Ovary (tissue), 9 donors: Measurements from ENCODE around the gene THRB. TPM values are rescaled to one million over a fixed set of nuclear protein-coding genes. Genes with fewer than 3 reads are reported as not detected.
"Not testable (repeated sequence)": the region's sequence is repeated elsewhere in the genome, so short reads cannot be mapped to it uniquely, and the experiment has no call there.

Source experiments
- DNase-seq, 5 donors: peaks; one replicate each; pipeline ENCODE4 v3.0.0-alpha.2; 2019 to 2020
- H3K27ac ChIP-seq, 2 donors: fragments of 200-600 bp; one replicate each; pipeline versions ENCODE4 v1.5.1 to v1.8.0; 2019 to 2022
- H3K27me3 ChIP-seq: fragments of 200-600 bp; one replicate; pipeline ENCODE4 v1.8.0; 2022
- H3K36me3 ChIP-seq: fragments of 200-600 bp; sonication (generic); one replicate; pipeline ENCODE4 v1.5.1; 2019
- H3K4me1 ChIP-seq: one replicate; pipeline ENCODE4 v1.8.1; 2013; ENCODE audit warnings: mild to moderate bottlenecking, moderate library complexity; ENCODE audit not compliant: insufficient read depth
- H3K4me3 ChIP-seq: fragments of 200-600 bp; sonication (generic); one replicate; pipeline ENCODE4 v1.5.1; 2017
- H3K9me3 ChIP-seq, 2 donors: fragments of 200-600 bp in 1 of 2; sonication (generic) in 1 of 2; one replicate each; pipeline versions ENCODE4 v1.5.1 to v1.8.1; 2013 to 2019; ENCODE audit warnings: mild to moderate bottlenecking in 1 of 2, moderate library complexity in 1 of 2
- CTCF ChIP-seq, 3 donors: fragments of 450-650 bp in 2 of 3; fragments of 200-600 bp in 1 of 3; IDR thresholded peaks; one replicate each; pipeline versions ENCODE4 v1.5.1 to v1.8.0; 2016 to 2022; ENCODE audit warnings: antibody characterized with exemption in 3 of 3, mild to moderate bottlenecking in 1 of 3
- EP300 ChIP-seq: sonication (generic); formaldehyde crosslinking; IDR thresholded peaks from one replicate; pipeline ENCODE4 v1.6.1; 2017; ENCODE audit warnings: antibody characterized with exemption
- POLR2A ChIP-seq: fragments of 450-650 bp; IDR thresholded peaks from one replicate; pipeline ENCODE4 v1.6.1; 2017; ENCODE audit warnings: antibody characterized with exemption, mild to moderate bottlenecking, moderate library complexity
- WGBS, 3 donors: extraction: QIAGEN DNeasy Blood & Tissue Kit in 1 of 3; methylation state at CpG; one replicate each; pipeline versions ENCODE4 v1.1.5 to v1.1.7; 2013 to 2017; 5-methylcytosine and 5-hydroxymethylcytosine counted together
- intact Hi-C, 4 donors: fragments of 100-400 bp; cut with DNase I; formaldehyde crosslinking; loops; one replicate each; pipeline versions ENCODE4 v1.11.0 to v1.15.1; 2022 to 2023
- polyA plus RNA-seq, 2 donors: library from polyadenylated mRNA; stranded (reverse); fragments of 200-250 nt in 1 of 2; fragments of 350-450 nt in 1 of 2; fragmentation: Illumina TruSeq in 1 of 2; extraction: RNeasy Lipid Tissue Mini Kit (QIAGEN cat#74804) in 1 of 2; gene quantifications; one replicate each; pipeline ENCODE4 v1.2.3, GENCODE V29; 2013 to 2014
- total RNA-seq, 7 donors: library from RNA; depleted of rRNA in 2 of 7; stranded (reverse); fragments of >200 nt in 2 of 7; fragmentation: NEBNext Ultra II Directional in 3 of 7; extraction: Animal tissue kit (Norgen Biotek cat#: 25700) in 3 of 7; gene quantifications; one replicate each; pipeline versions ENCODE4 v1.1.0 to v1.2.4, GENCODE V29; 2016 to 2023
- donor health status: DM: no; HTN: no; CAD: no; lungs with moderate emphysema.
- donor health status: DM: no; HTN: no; CAD: no.
- donor health status: Bipolar disorder and iron deficiency.
- donor health status: DM: yes; HTN: yes; CAD: no.
- donor health status: DM: no; HTN: no; CAD: no.
- donor health status: DM: yes; HTN: yes; CAD: no.

Gene THRB
- total and polyA plus RNA-seq, 9 donors = 0.91 to 6.5 (median 3.2) TPM

DNA sequence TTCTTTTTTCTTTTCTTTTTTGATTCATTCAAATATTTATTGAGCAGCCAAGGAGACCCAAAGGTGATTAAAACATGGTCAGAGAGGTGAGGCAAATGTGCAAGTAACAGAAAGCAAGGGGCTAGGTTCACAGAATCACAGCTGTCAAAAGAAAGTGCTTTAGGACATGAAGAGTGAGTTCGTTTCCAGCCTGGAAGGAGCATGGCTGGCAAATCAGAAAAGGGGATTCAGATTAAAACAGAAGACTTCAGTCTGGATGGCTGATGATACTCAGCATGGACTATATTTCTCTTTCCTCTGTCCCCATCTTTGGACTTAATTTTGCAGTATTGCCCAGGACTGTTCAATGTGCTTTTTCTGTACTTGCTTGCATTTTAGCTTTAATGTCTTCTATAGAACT lies 398.4 kb downstream of the THRB start:
- Histone ChIP-seq H3K4me3 (no peak overlapping the region), H3K36me3 (no peaks in the 10 kb centered on the region), H3K27ac (no peak overlapping the region), H3K9me3 (no peaks in the 10 kb centered on the region), H3K27me3 (no peaks in the 10 kb centered on the region), H3K4me1 (no peaks in the 10 kb centered on the region)
- DNase-seq = no peak
- WGBS, 3 donors = 22 to 37% (median 28%) methylated on average over 1 of the region's 1 CpG
- intact Hi-C loops = no loop called here
- TF ChIP-seq EP300 (no peak), CTCF (IDR thresholded peaks at IDR 0.05) (no peak), POLR2A (no peak)

GRCh38 chr3:24094818-24095217 lies 399.8 kb downstream of the THRB start:
- H3K9me3 ChIP-seq, H3K4me1 ChIP-seq, intact Hi-C loops, H3K4me3 ChIP-seq, H3K27ac ChIP-seq, H3K27me3 ChIP-seq, H3K36me3 ChIP-seq, DNase-seq: not testable (repeated sequence)
- 62 to 68% (median 66%) methylated on average over 16 of the region's 17 CpGs for WGBS, 3 donors

GRCh38 chr3:24088782-24089181 lies 405.9 kb downstream of the THRB start:
- no peaks in the 10 kb centered on the region for H3K36me3 ChIP-seq
- intact Hi-C loops = no loop called here
- no peaks in the 10 kb centered on the region for H3K27me3 ChIP-seq
- H3K27ac ChIP-seq = no peak overlapping the region
- H3K4me3 ChIP-seq = no peak overlapping the region
- TF ChIP-seq EP300 (no peak), CTCF (IDR thresholded peaks at IDR 0.05) (no peak), POLR2A (no peak)
- 53 to 56% (median 53%) methylated on average over 2 of the region's 2 CpGs for WGBS, 3 donors
- no peak for DNase-seq
- no peaks in the 10 kb centered on the region for H3K9me3 ChIP-seq
- H3K4me1 ChIP-seq = no peaks in the 10 kb centered on the region

GRCh38 chr3:24087469-24087868 lies 407.2 kb downstream of the THRB start:
- Histone ChIP-seq H3K27ac (no peak overlapping the region), H3K4me1 (no peaks in the 10 kb centered on the region), H3K4me3 (no peak overlapping the region), H3K36me3 (no peaks in the 10 kb centered on the region), H3K9me3 (no peaks in the 10 kb centered on the region), H3K27me3 (no peaks in the 10 kb centered on the region)
- WGBS, 3 donors = 94 to 97% (median 95%) methylated on average over 3 of the region's 3 CpGs
- TF ChIP-seq POLR2A = no peak
- no peak for TF ChIP-seq EP300
- no peak for TF ChIP-seq CTCF (IDR thresholded peaks at IDR 0.05)
- intact Hi-C loops = no loop called here
- no peak for DNase-seq

DNA sequence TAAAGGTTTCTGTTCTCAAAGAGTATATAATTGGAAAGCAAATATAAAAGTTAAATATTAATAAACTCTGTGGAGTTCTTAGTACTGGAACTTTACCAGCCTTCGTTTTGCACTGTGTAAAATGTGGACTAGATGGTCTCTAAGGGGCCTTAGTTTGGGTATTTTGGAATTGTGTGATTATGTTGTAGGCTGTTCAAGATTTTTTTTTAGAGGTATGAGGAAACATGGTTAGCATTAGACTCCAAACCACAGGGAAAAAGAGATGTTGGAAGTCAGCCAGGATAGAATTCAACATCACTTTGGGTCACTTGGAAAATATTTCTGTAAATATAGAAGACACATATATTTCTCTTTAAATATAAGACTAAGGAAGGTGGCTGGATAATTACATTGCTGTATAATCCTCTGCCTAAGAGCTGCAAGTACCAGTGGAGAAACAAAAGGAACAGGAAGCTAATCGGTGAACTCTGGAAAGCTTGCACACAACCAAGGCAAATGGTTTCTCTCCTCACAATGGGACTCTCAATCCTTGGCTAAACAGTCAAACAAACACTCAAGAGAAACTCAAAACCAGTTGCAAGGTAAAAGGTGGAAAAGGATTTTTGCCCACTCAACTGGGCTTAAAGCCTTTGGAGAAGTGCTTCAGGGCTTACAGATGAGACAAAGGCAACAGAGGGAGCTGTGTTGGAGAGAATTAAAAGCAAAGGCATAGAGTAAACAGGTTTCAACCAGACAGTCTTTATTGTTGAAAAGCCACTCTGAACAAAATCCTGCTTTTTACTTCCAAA lies 407.8 kb downstream of the THRB start:
- no peak for DNase-seq
- TF ChIP-seq CTCF (IDR thresholded peaks at IDR 0.05) = no peak
- TF ChIP-seq POLR2A = no peak
- TF ChIP-seq EP300 = no peak
- no peaks in the 10 kb centered on the region for H3K27me3 ChIP-seq

More for the DNA sequence above, 407.8 kb downstream of the THRB start:
- intact Hi-C loops = no loop called here
- Histone ChIP-seq H3K9me3 (no peaks in the 10 kb centered on the region), H3K27ac (no peak overlapping the region), H3K4me1 (no peaks in the 10 kb centered on the region), H3K36me3 (no peaks in the 10 kb centered on the region), H3K4me3 (no peak overlapping the region)
- 45 to 53% (median 49%) methylated on average over 2 of the region's 2 CpGs for WGBS, 3 donors
